IMR-90 (cell line): ENCODE data around the gene MYCBP2. TPM values are rescaled to one million over a fixed set of nuclear protein-coding genes. Genes with fewer than 3 reads are reported as not detected.

Source experiments
- ATAC-seq: fragments of 200-7000 bp; cut with Tn5 transposase; 2 replicates; pipeline ENCODE4 v1.9.1; 2020; ENCODE audit warnings: low read depth, mild to moderate bottlenecking, moderate library complexity
- BruUV-seq: library from RNA; stranded (reverse); fragments of 400-500 nt; replicated peaks from 2 replicates; lab custom pipeline; 2021; lab: Mats Ljungman, UMichigan
- CTCF ChIA-PET: fragments of 300-600 bp; formaldehyde crosslinking; extraction: SDS; loops from one replicate; lab custom pipeline; 2021; ENCODE audit warnings: antibody characterized with exemption; lab: Yijun Ruan, JAX
- POLR2A ChIA-PET: fragments of 300-600 bp; sonication (Branson Sonifier 250); formaldehyde crosslinking; loops from one replicate; lab custom pipeline; 2022; ENCODE audit warnings: antibody characterized with exemption; ENCODE audit not compliant: unreplicated experiment; lab: Charles Lee
- DNase-seq: peaks from one replicate; pipeline ENCODE4 v3.0.0; 2013
- H2AFZ ChIP-seq: replicated peaks from 2 replicates; pipeline ENCODE3; 2013; ENCODE audit warnings: low read length, mild to moderate bottlenecking; ENCODE audit not compliant: poor library complexity
- H2AK5ac ChIP-seq: 2 replicates; pipeline ENCODE4 v1.6.1; 2013; ENCODE audit warnings: low read depth, low read length, inconsistent platforms
- H2AK9ac ChIP-seq: replicated peaks from 2 replicates; pipeline ENCODE3; 2013; ENCODE audit warnings: mild to moderate bottlenecking, low read depth, low read length, moderate library complexity; ENCODE audit not compliant: poor library complexity
- H2BK120ac ChIP-seq: 2 replicates; pipeline ENCODE4 v1.6.1; 2013; ENCODE audit warnings: low read depth, low read length, inconsistent platforms
- H2BK15ac ChIP-seq: 3 replicates; pipeline ENCODE4 v1.6.1; 2013; ENCODE audit warnings: low read depth, low read length, inconsistent platforms
- H2BK20ac ChIP-seq: 2 replicates; pipeline ENCODE4 v1.6.1; 2013; ENCODE audit warnings: low read depth, mild to moderate bottlenecking, inconsistent platforms, low read length, moderate library complexity
- H2BK5ac ChIP-seq: 2 replicates; pipeline ENCODE4 v1.6.1; 2013; ENCODE audit warnings: mild to moderate bottlenecking, low read depth, low read length, inconsistent platforms; ENCODE audit not compliant: poor library complexity, severe bottlenecking
- H3K14ac ChIP-seq: replicated peaks from 2 replicates; pipeline ENCODE4 v1.6.1; 2013; ENCODE audit warnings: low read depth, low read length, inconsistent platforms
- H3K18ac ChIP-seq: 2 replicates; pipeline ENCODE4 v1.6.1; 2013; ENCODE audit warnings: low read depth, low read length, control low read depth
- H3K23ac ChIP-seq: 2 replicates; pipeline ENCODE4 v1.6.1; 2013; ENCODE audit warnings: low read depth, low read length, inconsistent platforms
- H3K27ac ChIP-seq: 2 replicates; pipeline ENCODE4 v1.5.1; 2013; ENCODE audit warnings: mild to moderate bottlenecking, control low read depth, low read length; ENCODE audit not compliant: insufficient read depth
- H3K27me3 ChIP-seq: 2 replicates; pipeline ENCODE4 v1.6.1; 2013; ENCODE audit warnings: low read length; ENCODE audit not compliant: control insufficient read depth, insufficient read depth
- H3K36me3 ChIP-seq: 2 replicates; pipeline ENCODE4 v1.6.1; 2013; ENCODE audit warnings: low read length, mixed read lengths; ENCODE audit not compliant: control insufficient read depth, insufficient read depth
- H3K4ac ChIP-seq: 2 replicates; pipeline ENCODE4 v1.6.1; 2013; ENCODE audit warnings: low read depth, low read length, inconsistent platforms
- H3K4me1 ChIP-seq: 2 replicates; pipeline ENCODE4 v1.6.1; 2013; ENCODE audit warnings: low read length, mixed read lengths; ENCODE audit not compliant: control insufficient read depth, insufficient read depth
- H3K4me2 ChIP-seq: 2 replicates; pipeline ENCODE4 v1.6.1; 2013; ENCODE audit warnings: low read depth, mild to moderate bottlenecking, control low read depth, low read length, moderate library complexity
- H3K4me3 ChIP-seq: 2 replicates; pipeline ENCODE4 v1.5.1; 2013; ENCODE audit warnings: low read depth, mild to moderate bottlenecking, control low read depth, low read length, moderate library complexity; ENCODE audit not compliant: insufficient read depth
- H3K56ac ChIP-seq: 2 replicates; pipeline ENCODE4 v1.6.1; 2013; ENCODE audit warnings: low read length, inconsistent platforms; ENCODE audit not compliant: insufficient read depth; ENCODE audit errors: extremely low read depth
- H3K79me1 ChIP-seq, 2 experiments: 2 replicates each; pipeline ENCODE4 v1.6.1; 2013; ENCODE audit warnings: low read length in 2 of 2, inconsistent platforms in 1 of 2, low read depth in 1 of 2
- H3K9ac ChIP-seq: 2 replicates; pipeline ENCODE4 v1.6.1; 2013; ENCODE audit warnings: low read depth, low read length, control low read depth
- H3K9me1 ChIP-seq: 2 replicates; pipeline ENCODE4 v1.6.1; 2013; ENCODE audit warnings: low read length, inconsistent platforms; ENCODE audit not compliant: insufficient read depth
- H3K9me3 ChIP-seq: 2 replicates; pipeline ENCODE4 v1.6.1; 2013; ENCODE audit warnings: low read length; ENCODE audit not compliant: control insufficient read depth, insufficient read depth
- H4K20me1 ChIP-seq: 2 replicates; pipeline ENCODE4 v1.6.1; 2013; ENCODE audit warnings: low read length, inconsistent platforms; ENCODE audit not compliant: insufficient read depth
- H4K5ac ChIP-seq: 2 replicates; pipeline ENCODE4 v1.6.1; 2013; ENCODE audit warnings: mild to moderate bottlenecking, low read depth, low read length, control low read depth
- H4K8ac ChIP-seq, 2 experiments: 2 replicates each; pipeline ENCODE4 v1.6.1; 2013; ENCODE audit warnings: low read depth in 2 of 2, low read length in 2 of 2, control low read depth in 1 of 2, inconsistent platforms in 1 of 2
- H4K91ac ChIP-seq: 2 replicates; pipeline ENCODE4 v1.6.1; 2013; ENCODE audit warnings: low read depth, low read length, inconsistent platforms; ENCODE audit not compliant: insufficient read depth
- BHLHE40 ChIP-seq: fragments of 150-350 bp; IDR thresholded peaks from 2 replicates; pipeline ENCODE4 v1.6.1; 2016; ENCODE audit warnings: mild to moderate bottlenecking, low read depth, low read length
- ELK1 ChIP-seq: fragments of 150-350 bp; IDR thresholded peaks from 2 replicates; pipeline ENCODE4 v1.6.1; 2016; ENCODE audit warnings: low read depth, mild to moderate bottlenecking, low read length, moderate library complexity, borderline replicate concordance
- FOS ChIP-seq: fragments of 150-350 bp; IDR thresholded peaks from 2 replicates; pipeline ENCODE4 v1.6.1; 2016; ENCODE audit warnings: low read depth, low read length
- MAZ ChIP-seq: IDR thresholded peaks from 2 replicates; pipeline ENCODE4 v1.6.1; 2012; ENCODE audit warnings: low read depth, mild to moderate bottlenecking, low read length, improper control_type of control experiment, moderate library complexity, borderline replicate concordance
- MXI1 ChIP-seq: IDR thresholded peaks from 2 replicates; pipeline ENCODE4 v1.6.1; 2012; ENCODE audit warnings: low read depth, mild to moderate bottlenecking, low read length, moderate library complexity, borderline replicate concordance
- POLR2A ChIP-seq: IDR thresholded peaks from 2 replicates; pipeline ENCODE4 v1.6.1; 2012; ENCODE audit warnings: mild to moderate bottlenecking, low read depth, low read length
- RCOR1 ChIP-seq: IDR thresholded peaks from 2 replicates; pipeline ENCODE4 v1.6.1; 2012; ENCODE audit warnings: mild to moderate bottlenecking, low read length, improper control_type of control experiment; ENCODE audit not compliant: insufficient replicate concordance
- WGBS, 2 experiments: methylation state at CpG; one replicate each; pipeline versions ENCODE4 v1.1.5 to v1.1.7; 2013; ENCODE audit warnings: missing lambda C conversion rate in 2 of 2; ENCODE audit not compliant: insufficient read length in 1 of 2; ENCODE audit errors: extremely low coverage in 2 of 2; 5-methylcytosine and 5-hydroxymethylcytosine counted together
- dilution Hi-C: fragments of 300-500 bp; cut with HindIII; formaldehyde crosslinking; loops from one replicate; pipeline ENCODE4 v1.14.3; 2018; ENCODE audit warnings: low sequenced_read_pairs; ENCODE audit not compliant: unreplicated experiment
- in situ Hi-C: fragments of 300-500 bp; cut with MboI; formaldehyde crosslinking; loops from 3 replicates; pipeline ENCODE4 v1.14.3; 2019; ENCODE audit warnings: low sequenced_read_pairs, inconsistent platforms, mixed read lengths
- intact Hi-C: fragments of 100-400 bp; cut with micrococcal nuclease; formaldehyde crosslinking; loops from 2 replicates; pipeline ENCODE4 v1.10.0; 2022
- polyA plus RNA-seq, 3 experiments: library from polyadenylated mRNA; depleted of rRNA; stranded (reverse); fragments of >200 nt; gene quantifications; 2 replicates each; pipeline ENCODE4 v1.2.3, GENCODE V29; 2012; ENCODE audit warnings: low replicate concordance in 1 of 3
- total RNA-seq: library from RNA; depleted of rRNA; stranded (reverse); fragments of >200 nt; gene quantifications from 2 replicates; pipeline ENCODE4 v1.2.3, GENCODE V29; 2012

MYCBP2 gene
- total and polyA plus RNA-seq, 2 of the 4 experiments (the other 2 are of a cell fraction), result 20.1 to 43.2 TPM

GRCh38 chr13:77034881-77035280 lies 292.0 kb downstream of the MYCBP2 start:
- no peak overlapping the region for H2BK120ac ChIP-seq
- H4K91ac ChIP-seq, result no peak overlapping the region
- H2AK5ac ChIP-seq, result no peak overlapping the region
- no peak overlapping the region for H2AFZ ChIP-seq
- H2AK9ac ChIP-seq, result no peak overlapping the region
- ATAC-seq, result peak; percentile 85
- no peak overlapping the region for H3K23ac ChIP-seq
- H3K9me1 ChIP-seq, result no peaks in the 10 kb centered on the region; the same call in 1 of the 2 replicates
- no peaks in the 10 kb centered on the region for H3K27me3 ChIP-seq
- no peak overlapping the region for H3K4me2 ChIP-seq
- no peak overlapping the region for H4K8ac ChIP-seq
- no peak overlapping the region for H2BK15ac ChIP-seq
- no peak overlapping the region for H2BK5ac ChIP-seq
- H3K9me3 ChIP-seq, result no peaks in the 10 kb centered on the region
- 80% methylated on average over 1 of the region's 5 CpGs; no CpG with 5 or more reads in 1 of the 2 experiments for WGBS, 2 experiments
- no peak overlapping the region for H3K4ac ChIP-seq
- POLR2A ChIA-PET, result no interaction called here
- H3K56ac ChIP-seq, result no peak overlapping the region
- no peak overlapping the region for H3K27ac ChIP-seq
- DNase-seq, result peak; percentile 79
- TF ChIP-seq MXI1 (no peak), POLR2A (no peak), ELK1 (no peak), BHLHE40 (no peak), FOS (0 out of 2 replicates have a peak, but pooled peaks have one; percentile 2), RCOR1 (no peak), MAZ (no peak)
- H3K4me3 ChIP-seq, result no peak overlapping the region
- H3K18ac ChIP-seq, result no peak overlapping the region
- H3K4me1 ChIP-seq, result peaks cover 3% of the 10 kb centered on the region; the same call in 1 of the 2 replicates
- CTCF ChIA-PET, result no interaction called here
- no peak overlapping the region for H2BK20ac ChIP-seq
- H3K9ac ChIP-seq, result no peak overlapping the region
- in situ Hi-C loops (no loop called here), dilution Hi-C loops (no loop called here), intact Hi-C loops (no loop called here)
- no peaks in the 10 kb centered on the region for H3K36me3 ChIP-seq
- no peaks in the 10 kb centered on the region for H3K79me1 ChIP-seq
- BruUV-seq, result no TSS peak
- H4K20me1 ChIP-seq, result no peaks in the 10 kb centered on the region
- no peak overlapping the region for H3K14ac ChIP-seq
- no peak overlapping the region for H4K5ac ChIP-seq
